ENCODE data around the gene ZP1. TPM values are rescaled to one million over a fixed set of nuclear protein-coding genes. Genes with fewer than 3 reads are reported as not detected.
A peak's percentile ranks its signal among the peaks of the same experiment; 100 is the strongest.

ZP1 gene
- total and polyA plus RNA-seq, 10 of the 15 experiments (the other 5 are each of a cell fraction or from before 2014, with no cell fraction given), result not detected

DNA sequence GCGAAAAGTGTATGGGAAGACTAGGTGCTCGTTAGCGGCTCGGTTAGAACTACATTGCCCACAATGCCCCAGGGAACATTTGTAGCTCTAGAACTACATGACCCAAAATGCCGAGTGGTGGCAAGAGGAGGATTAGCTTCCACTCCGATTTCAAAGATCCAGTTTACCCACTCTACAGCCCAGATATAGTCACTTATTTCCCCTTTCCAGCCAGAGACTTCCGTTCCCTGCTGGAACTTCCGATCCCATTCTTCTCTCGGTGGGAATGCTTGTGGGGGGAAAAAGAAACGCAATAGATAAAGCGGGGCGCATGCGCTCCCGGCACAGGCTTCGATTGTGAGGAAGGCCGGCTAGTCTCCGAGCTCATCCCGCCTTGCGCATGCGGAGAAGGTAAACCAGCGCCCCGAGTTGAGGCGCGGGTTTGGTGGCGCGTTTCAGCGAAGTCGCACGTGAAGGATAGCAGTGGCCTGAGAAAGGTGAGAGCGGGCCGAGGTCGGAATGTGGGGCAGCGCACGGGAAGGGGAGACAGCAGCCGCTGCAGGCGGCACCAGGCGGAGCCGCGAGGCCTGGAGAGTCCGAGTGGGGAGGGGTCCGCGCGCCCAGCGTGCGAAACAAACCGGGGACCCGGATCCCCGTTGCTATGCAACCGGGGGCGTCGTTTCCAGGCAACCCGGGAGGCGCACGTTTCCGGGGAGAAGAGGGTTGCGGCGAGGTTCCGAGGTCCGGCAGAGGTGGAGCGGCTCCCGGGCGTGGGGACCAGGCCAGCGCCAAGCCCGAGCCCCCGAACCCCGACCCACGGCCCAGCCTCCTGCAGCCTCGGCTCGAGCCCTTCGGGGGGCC is 46.7 kb downstream of the ZP1 start, which contains the start of gene TMEM109 (continued):
- TF ChIP-seq, protein P1, sequence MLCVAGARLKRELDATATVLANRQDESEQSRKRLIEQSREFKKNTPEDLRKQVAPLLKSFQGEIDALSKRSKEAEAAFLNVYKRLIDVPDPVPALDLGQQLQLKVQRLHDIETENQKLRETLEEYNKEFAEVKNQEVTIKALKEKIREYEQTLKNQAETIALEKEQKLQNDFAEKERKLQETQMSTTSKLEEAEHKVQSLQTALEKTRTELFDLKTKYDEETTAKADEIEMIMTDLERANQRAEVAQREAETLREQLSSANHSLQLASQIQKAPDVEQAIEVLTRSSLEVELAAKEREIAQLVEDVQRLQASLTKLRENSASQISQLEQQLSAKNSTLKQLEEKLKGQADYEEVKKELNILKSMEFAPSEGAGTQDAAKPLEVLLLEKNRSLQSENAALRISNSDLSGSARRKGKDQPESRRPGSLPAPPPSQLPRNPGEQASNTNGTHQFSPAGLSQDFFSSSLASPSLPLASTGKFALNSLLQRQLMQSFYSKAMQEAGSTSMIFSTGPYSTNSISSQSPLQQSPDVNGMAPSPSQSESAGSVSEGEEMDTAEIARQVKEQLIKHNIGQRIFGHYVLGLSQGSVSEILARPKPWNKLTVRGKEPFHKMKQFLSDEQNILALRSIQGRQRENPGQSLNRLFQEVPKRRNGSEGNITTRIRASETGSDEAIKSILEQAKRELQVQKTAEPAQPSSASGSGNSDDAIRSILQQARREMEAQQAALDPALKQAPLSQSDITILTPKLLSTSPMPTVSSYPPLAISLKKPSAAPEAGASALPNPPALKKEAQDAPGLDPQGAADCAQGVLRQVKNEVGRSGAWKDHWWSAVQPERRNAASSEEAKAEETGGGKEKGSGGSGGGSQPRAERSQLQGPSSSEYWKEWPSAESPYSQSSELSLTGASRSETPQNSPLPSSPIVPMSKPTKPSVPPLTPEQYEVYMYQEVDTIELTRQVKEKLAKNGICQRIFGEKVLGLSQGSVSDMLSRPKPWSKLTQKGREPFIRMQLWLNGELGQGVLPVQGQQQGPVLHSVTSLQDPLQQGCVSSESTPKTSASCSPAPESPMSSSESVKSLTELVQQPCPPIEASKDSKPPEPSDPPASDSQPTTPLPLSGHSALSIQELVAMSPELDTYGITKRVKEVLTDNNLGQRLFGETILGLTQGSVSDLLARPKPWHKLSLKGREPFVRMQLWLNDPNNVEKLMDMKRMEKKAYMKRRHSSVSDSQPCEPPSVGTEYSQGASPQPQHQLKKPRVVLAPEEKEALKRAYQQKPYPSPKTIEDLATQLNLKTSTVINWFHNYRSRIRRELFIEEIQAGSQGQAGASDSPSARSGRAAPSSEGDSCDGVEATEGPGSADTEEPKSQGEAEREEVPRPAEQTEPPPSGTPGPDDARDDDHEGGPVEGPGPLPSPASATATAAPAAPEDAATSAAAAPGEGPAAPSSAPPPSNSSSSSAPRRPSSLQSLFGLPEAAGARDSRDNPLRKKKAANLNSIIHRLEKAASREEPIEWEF (IDR thresholded peaks at IDR 0.05; ENCODE audit: insufficient replicate concordance, low read depth, low read length), result no peak
- peak; percentile 38; the same call in 1 of the 2 replicates for TF ChIP-seq SIN3A (IDR thresholded peaks at IDR 0.05; ENCODE audit: low read depth, low read length)
- peak; percentile 97 for TF ChIP-seq NRF1 (conservative IDR thresholded peaks at IDR 0.05; ENCODE audit: low read depth, low read length)
- peak; percentile 95 for TF ChIP-seq HCFC1 (IDR thresholded peaks at IDR 0.05; ENCODE audit: low read length)
- TF ChIP-seq NFYB (IDR thresholded peaks at IDR 0.05; ENCODE audit: insufficient read depth, low read depth, low read length), result no peak
